Measurements from ENCODE around the gene NRXN3.

NRXN3 gene

DNA sequence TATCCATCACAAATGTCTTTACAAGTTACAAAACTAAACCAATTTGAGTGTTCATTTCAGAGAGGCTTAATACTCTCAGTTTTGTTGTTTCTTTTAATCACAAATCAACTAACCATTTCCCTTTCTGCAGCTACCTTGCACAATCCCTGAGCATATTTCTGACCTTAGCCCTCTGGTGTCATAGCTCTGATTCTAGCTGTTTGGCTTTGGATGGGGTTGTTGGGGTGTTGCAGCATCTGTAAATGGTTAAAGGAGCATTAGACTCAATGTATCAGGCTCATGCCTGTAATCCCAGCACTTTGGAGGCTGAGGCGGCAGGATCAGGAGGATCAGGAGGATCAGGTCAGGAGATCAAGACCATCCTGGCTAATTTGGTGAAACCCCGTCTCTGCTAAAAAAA, 461.4 kb downstream of the NRXN3 start:
- no peak for DNase-seq (ENCODE audit: low read depth, low spot score)
- TF ChIP-seq, protein P1, sequence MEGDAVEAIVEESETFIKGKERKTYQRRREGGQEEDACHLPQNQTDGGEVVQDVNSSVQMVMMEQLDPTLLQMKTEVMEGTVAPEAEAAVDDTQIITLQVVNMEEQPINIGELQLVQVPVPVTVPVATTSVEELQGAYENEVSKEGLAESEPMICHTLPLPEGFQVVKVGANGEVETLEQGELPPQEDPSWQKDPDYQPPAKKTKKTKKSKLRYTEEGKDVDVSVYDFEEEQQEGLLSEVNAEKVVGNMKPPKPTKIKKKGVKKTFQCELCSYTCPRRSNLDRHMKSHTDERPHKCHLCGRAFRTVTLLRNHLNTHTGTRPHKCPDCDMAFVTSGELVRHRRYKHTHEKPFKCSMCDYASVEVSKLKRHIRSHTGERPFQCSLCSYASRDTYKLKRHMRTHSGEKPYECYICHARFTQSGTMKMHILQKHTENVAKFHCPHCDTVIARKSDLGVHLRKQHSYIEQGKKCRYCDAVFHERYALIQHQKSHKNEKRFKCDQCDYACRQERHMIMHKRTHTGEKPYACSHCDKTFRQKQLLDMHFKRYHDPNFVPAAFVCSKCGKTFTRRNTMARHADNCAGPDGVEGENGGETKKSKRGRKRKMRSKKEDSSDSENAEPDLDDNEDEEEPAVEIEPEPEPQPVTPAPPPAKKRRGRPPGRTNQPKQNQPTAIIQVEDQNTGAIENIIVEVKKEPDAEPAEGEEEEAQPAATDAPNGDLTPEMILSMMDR (IDR thresholded peaks at IDR 0.05; ENCODE audit: insufficient read depth, low read length, missing control alignments): no peak
- ChIA-PET POLR2A (no interaction called here), CTCF (no interaction called here)
- no peak overlapping the region for H3K4me3 ChIP-seq (ENCODE audit: low read depth, low read length)

DNA sequence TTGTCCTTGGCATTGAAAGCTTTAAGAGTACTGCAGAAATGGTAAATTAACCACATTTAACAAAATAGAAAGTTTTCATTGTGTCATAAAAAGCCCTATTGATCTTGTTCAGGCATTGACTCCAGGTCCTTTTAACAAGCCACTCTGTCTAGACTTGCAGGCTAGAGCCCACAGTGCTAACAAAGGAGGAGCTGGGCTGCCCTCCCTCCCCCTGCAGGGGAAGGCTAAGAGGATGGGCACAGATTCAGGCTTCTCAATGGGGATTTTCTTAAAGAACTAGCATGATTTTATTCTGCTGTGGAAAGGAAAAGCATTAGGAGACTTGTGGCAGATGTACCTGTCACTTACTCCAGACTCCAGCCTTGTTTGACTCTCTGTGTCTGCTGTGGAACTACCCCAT, 463.6 kb downstream of the NRXN3 start:
- no peak overlapping the region for H3K4me3 ChIP-seq (ENCODE audit: low read depth, low read length)
- no peak for DNase-seq (ENCODE audit: low read depth, low spot score)
- ChIA-PET CTCF (interaction anchor here (1.1 kb wide), 1 partner anchor 35 kb away, joined by 3 read pairs; no protein-coding TSS in a partner anchor), POLR2A (no interaction called here)
- TF ChIP-seq, protein P1 (IDR thresholded peaks at IDR 0.05; ENCODE audit: insufficient read depth, low read length, missing control alignments): no peak

DNA sequence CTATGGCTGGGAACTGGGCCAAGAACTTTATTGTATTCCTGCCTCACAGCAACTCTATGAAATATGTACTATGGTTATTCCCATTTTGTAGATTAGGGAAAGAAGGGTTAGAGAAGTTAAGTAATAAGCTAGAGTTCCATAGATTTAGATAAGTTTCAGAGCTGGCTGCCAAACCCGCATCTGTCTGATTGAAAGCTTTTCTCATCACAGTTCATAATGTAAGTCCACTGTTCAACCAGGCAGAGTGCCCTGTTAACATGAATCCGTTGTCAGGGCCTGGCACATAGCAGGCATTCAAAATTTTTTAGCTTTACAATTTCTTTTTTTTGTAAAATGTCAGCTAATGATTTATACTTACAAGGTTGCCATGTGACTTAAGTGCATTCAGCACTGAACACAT, 467.3 kb downstream of the NRXN3 start:
- ChIA-PET POLR2A (no interaction called here), CTCF (no interaction called here)
- no peak overlapping the region for H3K4me3 ChIP-seq (ENCODE audit: low read depth, low read length)
- TF ChIP-seq, protein P1 (IDR thresholded peaks at IDR 0.05; ENCODE audit: insufficient read depth, low read length, missing control alignments): no peak
- no peak for DNase-seq (ENCODE audit: low read depth, low spot score)

DNA sequence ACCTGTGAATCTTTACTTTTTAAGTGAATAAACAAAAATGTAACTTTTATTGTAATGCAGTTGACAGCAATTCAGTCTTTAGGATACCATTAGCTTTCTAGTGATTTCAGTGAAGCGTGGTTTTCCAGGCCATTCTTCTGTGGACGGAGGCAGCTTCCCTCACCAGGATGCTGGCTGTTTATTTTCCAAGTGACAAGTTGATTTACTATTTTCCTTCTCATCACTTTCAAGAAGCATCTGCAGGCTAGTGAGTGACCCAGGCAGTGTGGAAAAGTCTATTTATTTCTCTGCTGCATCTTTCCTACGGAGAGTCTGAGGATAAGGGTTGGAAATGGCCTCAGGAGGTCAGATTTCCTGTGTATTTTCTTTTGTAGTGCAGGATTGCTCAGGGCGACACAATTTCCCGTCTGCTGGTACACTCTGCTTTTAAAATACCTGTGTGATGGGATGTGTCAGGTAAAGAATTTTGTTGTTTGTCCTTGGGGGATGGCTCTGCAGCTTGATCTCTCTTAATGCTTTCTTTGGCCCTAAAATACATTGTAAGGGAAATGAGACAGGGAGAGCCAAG, 467.8 kb downstream of the NRXN3 start:
- CTCF ChIA-PET: no interaction called here
- POLR2A ChIA-PET: no interaction called here

DNA sequence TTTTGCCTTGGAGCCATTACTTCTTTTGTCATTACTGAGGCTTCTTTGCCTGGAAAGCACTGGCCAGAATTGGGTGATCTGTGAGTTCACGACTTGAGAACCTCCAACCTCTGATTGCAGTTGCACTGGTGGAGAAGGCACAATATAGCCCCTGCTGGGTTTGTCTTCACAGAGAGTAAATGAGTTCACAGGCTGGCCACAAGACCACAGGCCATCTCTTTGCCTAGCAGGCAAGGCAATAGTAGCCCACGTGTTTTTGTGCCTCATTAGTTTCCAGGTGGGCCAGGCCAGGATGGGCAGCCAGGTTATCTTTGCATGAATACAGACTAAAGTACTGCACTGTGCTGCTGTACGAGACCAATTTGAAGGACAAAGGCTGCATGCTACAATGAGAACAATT, 468.8 kb downstream of the NRXN3 start:
- H3K4me3 ChIP-seq (ENCODE audit: low read depth, low read length): no peak overlapping the region
- no peak for DNase-seq (ENCODE audit: low read depth, low spot score)
- CTCF ChIA-PET: no interaction called here
- TF ChIP-seq, protein P1 (IDR thresholded peaks at IDR 0.05; ENCODE audit: insufficient read depth, low read length, missing control alignments): no peak
- POLR2A ChIA-PET: no interaction called here

More for the DNA sequence above, 467.8 kb downstream of the NRXN3 start:
- DNase-seq (ENCODE audit: low read depth, low spot score): no peak
- no peak overlapping the region for H3K4me3 ChIP-seq (ENCODE audit: low read depth, low read length)
- TF ChIP-seq, protein P1 (IDR thresholded peaks at IDR 0.05; ENCODE audit: insufficient read depth, low read length, missing control alignments): no peak

DNA sequence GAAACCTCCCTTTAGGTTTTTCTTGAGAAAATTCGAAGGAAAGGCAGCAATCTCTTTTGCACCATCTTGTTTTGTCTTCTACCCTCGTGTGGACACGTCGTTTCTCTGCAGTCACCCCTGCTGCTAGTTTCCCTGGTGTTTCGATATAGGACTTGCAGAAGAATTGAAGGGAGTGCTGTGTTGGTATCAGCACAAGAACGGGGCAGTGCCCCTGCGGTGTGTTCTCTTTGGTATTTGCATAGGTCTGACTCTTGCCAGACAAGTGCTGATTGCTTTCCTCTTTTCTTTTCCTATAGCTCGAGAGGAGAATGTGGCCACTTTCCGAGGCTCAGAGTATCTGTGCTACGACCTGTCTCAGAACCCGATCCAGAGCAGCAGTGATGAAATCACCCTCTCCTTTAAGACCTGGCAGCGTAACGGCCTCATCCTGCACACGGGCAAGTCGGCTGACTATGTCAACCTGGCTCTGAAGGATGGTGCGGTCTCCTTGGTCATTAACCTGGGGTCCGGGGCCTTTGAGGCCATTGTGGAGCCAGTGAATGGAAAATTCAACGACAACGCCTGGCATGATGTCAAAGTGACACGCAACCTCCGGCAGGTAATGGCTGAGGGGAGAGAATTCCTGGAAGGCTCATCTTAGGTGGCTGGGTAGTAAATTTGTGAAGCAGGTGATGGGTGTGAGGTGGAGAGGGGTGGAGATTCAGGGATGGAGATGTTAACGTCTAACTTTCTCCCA, 474.8 kb downstream of the NRXN3 start:
- no peak for DNase-seq (ENCODE audit: low read depth, low spot score)
- ChIA-PET CTCF (no interaction called here), POLR2A (no interaction called here)
- TF ChIP-seq, protein P1 (IDR thresholded peaks at IDR 0.05; ENCODE audit: insufficient read depth, low read length, missing control alignments): no peak
- no peak overlapping the region for H3K4me3 ChIP-seq (ENCODE audit: low read depth, low read length)
